Activated CD8-positive, alpha-beta memory T cell treated with anti-CD3 and anti-CD28 coated beads, Interleukin-2, amount 50 U/mL, for 4 hours (primary cell): ENCODE results near the gene SLC39A9.
"Not testable (repeated sequence)": the region's sequence is repeated elsewhere in the genome, so short reads cannot be mapped to it uniquely, and the experiment has no call there.

Source experiments
- DNase-seq: peaks from one replicate; pipeline ENCODE4 v3.0.0-alpha.2; 2020

Gene SLC39A9

DNA sequence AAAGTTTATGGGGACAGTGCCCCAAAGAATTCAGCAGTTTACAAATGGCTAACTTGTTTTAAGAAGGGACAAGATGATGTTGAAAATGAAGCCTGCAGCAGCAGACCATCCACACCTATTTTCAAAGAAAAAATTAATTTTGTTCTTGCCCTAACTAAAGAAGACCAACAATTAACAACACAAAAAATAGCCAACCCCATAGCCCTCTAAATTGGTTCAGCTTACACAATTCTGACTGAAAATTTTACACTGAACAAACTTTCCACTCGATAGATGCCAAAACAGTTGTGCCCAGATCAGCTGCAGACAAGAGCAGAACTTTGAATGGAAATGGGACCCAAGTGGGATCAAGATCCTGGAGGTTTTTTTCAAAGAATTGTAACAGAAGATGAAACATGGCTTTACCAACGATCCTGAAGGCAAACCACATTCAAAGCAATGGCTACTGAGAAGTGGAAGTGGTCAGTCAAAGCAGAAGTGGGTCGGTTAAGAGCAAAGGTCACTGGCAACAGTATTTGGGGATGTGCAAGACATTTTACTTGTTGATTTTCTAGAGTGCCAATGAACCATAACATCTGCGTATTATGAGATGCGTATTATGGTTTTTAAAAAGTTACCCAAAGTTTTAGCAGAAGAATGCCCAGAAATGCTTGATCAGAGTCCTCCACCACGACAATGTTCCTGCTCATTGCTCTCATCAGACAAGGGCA is 30.0 kb downstream of the SLC39A9 start:
- no peak for DNase-seq

DNA sequence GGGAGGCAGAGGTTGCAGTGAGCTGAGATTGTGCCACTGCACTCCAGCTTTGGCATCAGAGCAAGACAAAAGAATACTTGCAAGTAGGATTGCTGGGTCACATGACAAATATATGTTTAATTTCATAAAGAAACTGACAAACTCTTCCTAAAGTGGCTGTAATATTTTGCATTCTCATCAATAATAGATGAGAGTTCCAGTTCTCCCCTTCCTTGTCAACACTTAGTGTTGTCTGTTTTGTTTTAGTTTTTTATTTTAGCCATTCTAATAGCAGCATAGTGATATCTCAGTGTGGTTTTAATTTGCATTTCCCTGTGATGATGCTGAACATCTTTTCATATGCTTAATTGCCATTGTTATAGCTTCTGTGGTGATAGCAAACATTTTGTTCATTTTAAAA is 31.2 kb downstream of the SLC39A9 start:
- no peak for DNase-seq

DNA sequence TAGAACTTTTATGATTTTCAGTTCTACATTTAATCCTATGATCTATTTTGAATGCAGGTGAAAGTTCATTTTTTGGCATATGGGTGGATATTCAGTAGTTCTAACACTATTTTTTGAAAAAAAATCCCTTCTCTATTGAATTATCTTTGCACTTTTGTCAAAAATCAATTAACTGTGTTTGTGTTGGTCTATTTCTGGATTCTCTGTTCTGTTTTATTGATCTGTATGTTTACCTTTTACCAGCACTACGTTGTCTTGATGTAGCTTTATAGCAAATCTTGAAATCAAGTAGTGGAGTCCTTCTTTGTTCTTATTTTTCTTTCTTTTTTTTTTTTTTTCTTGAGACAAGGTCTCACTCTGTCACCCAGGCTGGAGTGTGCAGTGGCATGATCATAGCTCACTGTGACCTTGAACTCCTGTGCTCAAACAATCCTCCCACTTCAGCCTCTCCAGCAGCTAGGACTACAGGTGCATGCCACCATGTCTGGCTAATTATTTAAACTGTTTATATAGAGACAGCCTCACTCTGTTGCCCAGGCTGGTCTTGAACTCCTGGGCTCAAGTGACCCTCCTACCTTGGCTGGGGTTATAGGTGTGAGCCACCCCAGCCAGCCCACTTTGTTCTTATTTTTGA is 31.9 kb downstream of the SLC39A9 start:
- DNase-seq: no peak

DNA sequence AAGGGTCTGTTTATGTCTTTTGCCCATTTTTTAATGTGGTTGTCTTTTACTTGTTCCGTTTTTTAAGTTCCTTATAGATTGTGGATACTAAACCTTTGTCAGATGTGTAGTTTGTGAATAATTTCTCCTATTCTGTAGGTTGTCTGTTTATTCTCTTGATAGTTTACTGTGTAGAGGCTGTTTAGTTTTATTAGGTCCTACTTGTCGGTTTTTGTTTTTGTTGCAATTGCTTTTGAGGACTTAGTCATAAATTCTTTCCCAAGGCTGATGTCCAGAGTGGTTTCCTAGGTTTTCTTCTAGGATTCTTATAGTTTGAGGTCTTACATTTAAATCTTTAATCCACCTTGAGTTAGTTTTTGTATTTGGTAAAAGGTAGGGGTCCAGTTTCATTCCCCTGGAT is 33.9 kb downstream of the SLC39A9 start:
- DNase-seq: no peak

DNA sequence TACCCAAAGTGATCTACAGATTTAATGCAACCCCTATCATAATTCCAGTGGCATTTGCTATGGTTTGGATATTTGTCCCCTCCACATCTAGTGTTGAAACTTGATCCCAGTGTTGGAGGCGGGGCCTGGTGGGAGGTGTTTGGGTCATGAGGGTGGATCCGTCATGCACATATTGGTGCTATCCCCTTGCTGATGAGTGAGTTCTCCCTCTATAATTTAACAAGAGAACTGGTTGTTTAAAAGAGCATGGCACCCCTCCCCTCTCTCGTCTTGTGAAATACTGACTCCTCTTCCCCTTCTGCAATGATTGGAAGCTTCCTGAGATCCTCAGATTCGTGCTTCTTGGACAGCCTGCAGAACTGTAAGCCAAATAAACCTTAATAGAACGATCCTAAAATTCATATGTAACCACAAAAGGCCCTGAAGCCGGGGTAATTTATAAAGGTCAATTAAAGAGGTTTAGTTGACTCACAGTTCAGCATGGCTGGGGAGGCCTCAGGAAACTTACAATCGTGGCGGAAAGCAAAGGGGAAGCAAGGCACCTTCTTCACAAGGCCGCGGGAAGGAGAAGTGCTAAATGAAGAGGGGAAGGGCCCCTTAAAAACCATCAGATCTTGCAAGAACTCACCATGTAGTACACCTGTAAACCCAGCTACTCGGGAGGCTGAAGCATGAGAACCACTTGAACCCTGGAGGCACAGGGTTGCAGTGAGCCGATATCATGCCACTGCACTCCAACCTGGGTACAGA is 41.2 kb downstream of the SLC39A9 start:
- DNase-seq: no peak

DNA sequence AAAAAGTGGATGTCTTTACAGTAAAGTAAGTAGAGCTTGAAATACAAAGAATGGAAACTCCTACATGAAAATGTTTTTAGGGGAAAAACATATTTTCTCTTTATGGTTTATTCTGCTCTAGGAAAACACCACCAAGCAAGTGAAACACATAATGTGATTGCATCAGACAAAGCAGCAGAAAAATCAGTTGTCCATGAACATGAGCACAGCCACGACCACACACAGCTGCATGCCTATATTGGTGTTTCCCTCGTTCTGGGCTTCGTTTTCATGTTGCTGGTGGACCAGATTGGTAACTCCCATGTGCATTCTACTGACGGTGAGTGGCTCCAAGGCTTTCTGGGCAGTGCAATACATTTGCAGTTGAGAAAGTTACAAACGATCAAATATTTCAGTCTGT is 43.5 kb downstream of the SLC39A9 start:
- DNase-seq: no peak

DNA sequence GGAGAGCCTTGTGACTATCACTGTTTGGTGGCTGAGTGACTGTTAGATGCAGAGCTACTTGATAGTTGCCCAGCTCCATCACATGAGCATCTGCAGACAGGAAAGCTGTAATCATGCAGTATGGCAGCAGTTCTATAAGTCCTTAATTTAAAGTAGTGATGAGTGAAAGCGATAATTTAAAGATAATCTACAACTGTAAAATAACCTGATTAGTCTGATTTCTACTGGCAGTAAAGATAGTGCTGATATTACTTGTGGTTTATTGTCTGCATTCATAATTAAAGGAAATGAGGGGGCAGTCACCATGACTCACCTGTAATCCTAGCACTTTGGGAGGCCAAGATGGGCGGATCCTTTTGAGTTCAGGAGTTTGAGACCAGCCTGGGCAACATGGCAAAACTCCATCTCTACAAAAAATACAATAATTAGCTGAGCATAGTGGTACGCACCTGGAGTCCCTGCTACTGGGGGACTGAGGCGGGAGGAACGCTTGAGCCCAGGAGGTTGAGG is 44.9 kb downstream of the SLC39A9 start:
- DNase-seq: no peak

DNA sequence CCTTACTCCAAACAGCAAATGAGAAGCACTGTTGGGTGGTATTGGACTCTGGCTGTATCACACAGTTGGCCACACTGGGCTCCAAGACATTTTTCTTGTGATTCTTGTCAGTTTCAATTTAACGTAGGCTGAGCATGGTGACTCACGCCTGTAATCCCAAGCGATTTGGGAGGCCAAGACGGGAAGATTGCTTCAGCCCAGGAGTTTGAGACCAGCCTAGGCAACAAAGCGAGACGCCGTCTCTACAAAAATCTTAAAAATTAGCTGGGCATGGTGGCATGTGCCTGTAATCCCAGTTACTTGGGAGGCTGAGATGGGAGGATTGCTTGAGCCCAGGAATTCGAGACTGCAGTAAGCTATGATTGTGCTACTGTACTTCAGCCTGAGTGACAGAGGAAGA is 50.7 kb downstream of the SLC39A9 start:
- no peak for DNase-seq

DNA sequence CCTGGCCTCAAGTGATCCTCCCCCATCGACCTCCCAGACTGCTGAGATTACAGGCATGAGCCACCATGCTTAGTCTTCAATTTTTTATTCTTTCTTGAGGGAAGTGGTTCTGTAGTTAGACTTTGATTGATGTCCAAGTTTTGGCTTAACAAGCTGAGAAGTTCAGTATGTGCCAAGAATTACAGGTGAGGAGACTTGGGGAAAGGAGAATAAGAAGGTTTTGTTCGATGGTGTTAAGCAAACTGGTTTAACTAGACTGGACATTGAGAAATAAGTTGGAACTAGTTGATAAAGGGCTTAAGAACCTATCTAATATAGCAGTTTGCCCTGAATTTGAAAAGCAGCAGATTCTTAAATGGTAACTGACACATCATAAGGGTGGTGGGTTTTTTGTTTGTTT is 53.4 kb downstream of the SLC39A9 start:
- DNase-seq: no peak

DNA sequence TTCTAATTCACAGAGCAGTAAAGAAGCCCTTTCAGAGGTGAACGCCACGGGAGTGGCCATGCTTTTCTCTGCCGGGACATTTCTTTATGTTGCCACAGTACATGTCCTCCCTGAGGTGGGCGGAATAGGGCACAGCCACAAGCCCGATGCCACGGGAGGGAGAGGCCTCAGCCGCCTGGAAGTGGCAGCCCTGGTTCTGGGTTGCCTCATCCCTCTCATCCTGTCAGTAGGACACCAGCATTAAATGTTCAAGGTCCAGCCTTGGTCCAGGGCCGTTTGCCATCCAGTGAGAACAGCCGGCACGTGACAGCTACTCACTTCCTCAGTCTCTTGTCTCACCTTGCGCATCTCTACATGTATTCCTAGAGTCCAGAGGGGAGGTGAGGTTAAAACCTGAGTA is 59.9 kb downstream of the SLC39A9 start:
- DNase-seq: no peak

DNA sequence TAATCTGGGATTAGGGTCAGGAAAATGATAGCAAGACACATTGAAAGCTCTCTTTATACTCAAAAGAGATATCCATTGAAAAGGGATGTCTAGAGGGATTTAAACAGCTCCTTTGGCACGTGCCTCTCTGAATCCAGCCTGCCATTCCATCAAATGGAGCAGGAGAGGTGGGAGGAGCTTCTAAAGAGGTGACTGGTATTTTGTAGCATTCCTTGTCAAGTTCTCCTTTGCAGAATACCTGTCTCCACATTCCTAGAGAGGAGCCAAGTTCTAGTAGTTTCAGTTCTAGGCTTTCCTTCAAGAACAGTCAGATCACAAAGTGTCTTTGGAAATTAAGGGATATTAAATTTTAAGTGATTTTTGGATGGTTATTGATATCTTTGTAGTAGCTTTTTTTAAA is 60.6 kb downstream of the SLC39A9 start:
- no peak for DNase-seq

DNA sequence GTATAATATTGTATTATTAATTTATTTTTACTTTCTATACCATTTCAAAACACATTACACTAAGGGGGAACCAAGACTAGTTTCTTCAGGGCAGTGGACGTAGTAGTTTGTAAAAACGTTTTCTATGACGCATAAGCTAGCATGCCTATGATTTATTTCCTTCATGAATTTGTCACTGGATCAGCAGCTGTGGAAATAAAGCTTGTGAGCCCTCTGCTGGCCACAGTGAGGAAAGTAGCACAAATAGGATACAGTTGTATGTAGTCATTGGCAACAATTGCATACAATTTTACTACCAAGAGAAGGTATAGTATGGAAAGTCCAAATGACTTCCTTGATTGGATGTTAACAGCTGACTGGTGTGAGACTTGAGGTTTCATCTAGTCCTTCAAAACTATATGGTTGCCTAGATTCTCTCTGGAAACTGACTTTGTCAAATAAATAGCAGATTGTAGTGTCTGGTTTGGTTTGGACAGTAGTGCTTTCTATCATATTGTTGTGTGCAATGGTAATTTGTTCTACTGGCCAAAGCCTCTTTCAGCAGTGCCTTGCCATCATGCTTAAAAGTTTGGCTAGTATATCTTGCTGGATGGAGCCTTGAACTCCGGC is 61.7 kb downstream of the SLC39A9 start:
- peak; percentile 53 for DNase-seq

DNA sequence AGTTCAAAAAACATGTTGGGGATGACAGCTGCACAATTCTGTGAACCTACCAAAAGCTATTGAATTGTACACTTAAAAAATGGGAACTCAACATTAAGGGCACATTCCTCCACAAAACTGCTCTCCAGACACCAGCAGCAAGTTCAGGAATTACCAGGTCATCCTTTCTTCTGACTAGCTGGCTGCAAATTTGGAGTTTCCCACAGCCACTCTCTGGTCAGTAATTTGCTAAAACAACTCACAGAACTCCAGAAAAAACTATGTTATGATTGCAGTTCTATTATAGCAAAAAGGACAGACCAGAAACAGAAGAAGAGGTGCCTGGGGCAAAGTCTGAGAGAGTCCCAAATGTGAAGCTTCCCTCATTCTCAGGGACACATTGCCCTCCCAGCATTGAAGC is 65.9 kb downstream of the SLC39A9 start:
- DNase-seq: no peak

DNA sequence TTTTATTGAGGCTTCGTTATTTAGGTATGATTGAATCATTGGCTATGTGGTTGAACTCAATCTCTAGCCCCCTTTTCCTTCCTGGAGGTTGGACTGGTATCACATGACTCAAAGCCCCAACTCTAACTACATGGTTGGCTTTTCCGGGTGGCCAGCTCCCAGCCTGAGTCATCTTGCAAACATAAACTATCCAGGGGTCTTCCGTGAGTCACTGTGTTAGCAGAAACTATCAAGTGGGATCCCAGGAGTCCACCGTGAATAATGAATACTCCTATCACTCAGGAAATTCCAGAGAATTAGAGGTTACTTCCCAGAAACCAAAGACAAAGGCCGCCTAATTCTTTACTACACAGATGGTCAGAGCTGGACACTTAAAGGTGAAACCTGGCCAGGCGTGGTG is 66.3 kb downstream of the SLC39A9 start:
- DNase-seq: no peak

DNA sequence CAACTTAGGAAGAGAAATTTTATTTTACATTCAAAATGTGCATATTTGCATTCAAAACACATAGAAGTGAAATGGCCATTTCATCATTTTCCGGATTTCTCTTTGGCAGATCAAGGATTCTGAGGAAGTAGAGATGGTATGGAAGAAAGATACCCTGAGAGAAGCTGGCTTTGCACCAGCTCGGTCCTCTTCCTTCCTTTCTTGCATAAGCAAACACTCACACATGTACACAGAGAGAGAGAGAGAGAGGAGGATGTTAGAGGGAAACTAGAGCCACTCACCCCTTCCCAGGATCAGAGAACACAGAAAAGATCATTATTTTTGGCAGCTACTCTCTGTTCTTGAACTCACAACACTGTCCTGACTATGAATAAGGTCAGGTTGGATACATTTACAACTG is 70.5 kb downstream of the SLC39A9 start:
- DNase-seq: no peak

DNA sequence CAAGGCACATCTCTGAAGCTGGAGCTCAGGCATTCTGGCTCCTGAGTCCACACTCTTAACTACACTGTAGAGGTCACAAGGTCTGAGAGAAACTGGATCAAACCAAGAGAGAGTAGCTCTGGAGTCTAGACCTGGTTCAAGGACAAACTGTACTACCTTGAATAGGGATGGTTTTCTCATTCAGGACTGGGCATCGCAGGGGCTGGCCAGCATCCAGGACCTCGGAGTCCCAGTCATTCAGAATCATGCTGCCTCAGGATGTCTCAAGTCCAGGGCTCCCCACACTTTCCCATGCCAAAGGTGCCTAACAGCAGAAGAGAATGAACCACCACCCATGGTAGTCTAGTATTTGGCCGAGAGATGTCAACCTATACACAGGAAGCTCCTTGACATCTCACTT is 72.9 kb downstream of the SLC39A9 start:
- no peak for DNase-seq

DNA sequence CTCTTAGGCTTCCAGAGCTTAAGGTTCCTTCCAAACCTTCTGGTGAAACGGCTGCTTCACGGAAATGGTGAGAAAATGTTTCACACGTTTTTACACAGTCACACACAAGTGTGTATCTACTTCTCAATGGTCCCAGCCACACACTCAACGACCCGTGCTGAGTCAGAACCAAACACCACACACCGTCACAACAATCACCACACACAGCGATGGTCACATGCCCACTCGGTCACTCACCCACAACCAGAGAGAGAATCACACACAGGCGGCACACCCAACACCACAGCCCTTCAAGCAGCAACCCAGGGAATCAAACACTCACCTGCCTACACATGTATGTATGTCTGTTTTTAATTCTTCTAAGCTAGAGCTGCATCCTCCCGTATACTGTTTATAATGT is 73.4 kb downstream of the SLC39A9 start:
- no peak for DNase-seq

DNA sequence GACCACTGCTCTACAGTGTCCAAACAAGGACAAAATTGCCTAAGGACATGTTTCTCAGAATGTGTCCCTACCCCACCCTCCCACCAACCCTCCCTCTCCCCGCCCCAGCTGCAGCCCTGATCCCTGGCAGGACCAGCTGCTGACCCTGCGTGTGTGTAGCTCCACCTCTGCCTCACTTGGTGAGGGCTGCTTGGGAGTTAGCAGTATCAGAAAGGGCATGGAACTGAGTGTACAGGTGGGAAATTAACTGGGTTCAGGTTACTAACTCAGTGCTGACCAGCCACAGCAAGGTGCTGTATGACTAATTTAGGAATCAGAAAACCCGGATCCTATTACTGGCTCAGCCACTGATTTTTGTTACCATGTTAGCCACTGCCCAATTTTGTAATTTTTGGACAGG is 74.8 kb downstream of the SLC39A9 start:
- DNase-seq: no peak

DNA sequence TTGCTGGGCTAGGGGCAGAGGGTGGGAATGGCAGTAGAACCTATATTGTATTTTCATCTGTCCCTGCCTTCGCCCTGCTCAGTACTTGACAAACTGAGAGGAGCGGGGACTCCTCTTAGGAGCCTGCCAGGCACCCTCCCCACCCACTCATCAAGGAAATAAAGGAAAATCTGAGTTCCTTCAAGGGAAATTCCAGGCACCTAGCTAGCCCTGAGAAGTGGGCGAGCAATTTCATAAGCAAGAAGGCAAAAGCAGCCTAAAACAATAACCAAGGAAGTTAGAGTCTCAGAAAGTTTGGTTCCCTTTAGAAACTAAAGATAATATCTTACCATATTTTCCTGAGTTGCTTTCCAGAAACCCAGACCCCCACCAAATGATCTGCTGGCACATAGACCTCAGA is 75.5 kb downstream of the SLC39A9 start:
- no peak for DNase-seq

DNA sequence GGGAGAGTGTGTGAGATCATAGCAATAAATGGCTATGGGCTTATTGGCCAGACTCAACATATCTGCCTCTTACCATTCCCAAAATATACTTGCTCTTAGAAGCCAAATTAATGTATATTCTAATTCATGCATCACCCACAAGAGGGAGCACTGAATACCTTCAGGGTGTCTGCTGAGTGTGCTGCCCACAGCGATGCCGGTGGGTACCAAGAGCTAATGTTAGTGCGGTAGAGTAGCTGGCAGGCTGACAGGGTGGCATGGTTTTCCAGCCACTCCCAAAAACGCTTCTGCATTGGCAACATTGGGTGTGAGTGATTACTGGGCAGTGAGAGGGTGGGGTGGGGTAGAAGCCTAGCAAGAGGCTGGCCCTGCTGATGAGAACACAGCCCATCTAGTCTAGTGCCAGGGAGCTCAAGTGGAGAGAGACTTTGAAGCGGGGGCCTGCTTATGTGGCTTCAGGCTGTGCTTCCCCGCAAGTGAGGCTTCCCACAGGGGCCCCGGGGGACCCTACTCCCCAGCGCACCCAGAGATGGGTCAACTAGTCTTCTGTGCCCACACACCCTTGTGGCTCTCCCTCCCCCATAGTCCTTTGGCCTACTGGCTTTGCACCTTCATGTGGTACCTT is 76.8 kb downstream of the SLC39A9 start:
- no peak for DNase-seq

DNA sequence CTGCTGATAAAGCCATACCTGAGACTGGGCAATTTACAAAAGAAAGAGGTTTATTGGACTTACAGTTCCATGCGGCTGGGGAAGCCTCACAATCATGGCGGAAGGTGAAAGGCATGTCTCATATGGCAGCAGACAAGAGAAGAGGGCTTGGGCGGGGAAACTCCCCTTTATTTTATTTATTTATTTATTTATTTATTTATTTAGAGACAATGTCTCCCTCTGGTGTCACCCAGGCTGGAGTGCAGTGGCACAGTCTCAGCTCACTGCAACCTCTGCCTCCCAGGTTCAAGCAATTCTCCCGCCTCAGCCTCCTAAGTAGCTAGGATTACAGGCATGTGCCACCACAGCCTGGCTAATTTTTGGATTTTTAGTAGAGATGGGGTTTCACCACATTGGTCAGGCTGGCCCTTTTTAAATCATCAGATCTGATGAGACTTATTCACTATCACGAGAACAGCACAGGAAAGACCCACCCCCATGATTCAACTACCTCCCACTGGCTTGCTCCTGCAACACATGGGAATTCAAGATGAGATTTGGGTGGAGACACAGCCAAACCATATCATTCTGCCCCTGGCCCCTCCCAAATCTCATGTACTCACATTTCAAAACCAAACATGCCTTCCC is 78.4 kb downstream of the SLC39A9 start:
- DNase-seq: not testable (repeated sequence)

DNA sequence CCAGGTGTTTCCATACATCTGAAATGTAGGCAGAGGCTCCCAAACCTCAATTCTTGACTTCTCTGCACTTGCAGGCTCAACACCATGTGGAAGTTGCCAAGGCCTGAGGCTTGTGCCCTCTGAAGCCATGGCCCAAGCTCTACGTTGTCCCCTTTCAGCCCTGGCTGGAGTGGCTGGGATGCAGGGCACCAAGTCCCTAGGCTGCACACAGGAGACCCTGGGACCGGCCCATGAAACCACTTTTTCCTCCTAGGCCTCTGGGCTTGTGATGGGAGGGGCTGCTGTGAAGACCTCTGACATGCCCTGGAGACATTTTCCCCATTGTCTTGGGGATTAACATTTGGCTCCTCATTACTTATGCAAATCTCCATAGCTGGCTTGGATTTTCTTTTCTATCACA is 79.6 kb downstream of the SLC39A9 start:
- not testable (repeated sequence) for DNase-seq

DNA sequence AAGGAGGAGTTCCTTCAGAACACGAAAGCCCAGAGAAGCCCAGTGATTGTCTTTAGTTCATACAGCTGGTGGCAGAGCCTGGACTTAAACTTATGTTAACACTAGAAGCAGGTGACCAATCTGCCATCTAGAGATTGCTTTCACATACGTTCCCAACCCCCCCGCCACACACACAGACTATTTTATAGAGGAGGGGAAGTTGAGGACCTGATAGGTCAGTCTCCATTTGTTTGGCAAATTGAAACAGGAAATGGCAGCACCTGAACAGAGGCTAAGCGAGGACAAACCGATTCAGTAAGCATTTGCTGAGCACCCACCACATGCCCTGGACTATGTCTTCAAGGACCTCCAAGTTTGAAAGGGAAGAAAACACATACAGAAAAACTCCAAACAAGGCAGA is 81.2 kb downstream of the SLC39A9 start:
- no peak for DNase-seq
